ENCODE data around the gene CATSPER2.
"Not testable (repeated sequence)": the region's sequence is repeated elsewhere in the genome, so short reads cannot be mapped to it uniquely, and the experiment has no call there.

The CATSPER2 gene

DNA sequence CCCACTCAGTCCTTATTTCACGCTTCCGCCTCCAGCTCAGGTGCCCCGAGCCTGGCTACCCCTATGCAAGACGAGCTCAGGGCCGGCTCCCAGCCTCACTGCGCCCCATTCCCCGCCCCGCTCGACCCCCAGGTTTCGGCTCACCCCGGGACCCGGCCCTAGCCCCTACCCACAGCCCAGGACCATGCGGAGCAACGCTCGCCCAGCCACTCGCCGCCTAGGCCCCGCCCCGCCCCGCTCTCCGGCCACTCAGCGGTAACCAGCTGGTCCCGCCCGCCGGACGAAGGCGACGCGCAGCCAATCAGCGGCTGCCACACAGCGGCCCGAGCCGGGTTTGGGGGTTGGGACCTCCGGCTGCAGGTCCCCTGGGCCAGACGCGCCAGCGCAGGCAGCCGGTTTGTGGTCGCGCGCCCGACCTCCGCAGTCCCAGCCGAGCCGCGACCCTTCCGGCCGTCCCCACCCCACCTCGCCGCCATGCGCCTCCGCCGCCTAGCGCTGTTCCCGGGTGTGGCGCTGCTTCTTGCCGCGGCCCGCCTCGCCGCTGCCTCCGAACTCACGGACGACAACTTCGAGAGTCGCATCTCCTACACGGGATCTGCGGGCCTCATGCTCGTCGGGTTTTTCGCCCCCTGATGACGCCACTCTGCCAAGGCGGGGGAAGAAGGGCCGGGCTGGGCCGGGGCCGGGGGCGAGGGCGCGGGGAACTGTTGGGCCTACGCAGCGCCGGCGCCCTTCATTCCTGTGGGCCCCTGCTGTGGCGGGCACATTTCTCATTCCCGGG lies at the start of gene CATSPER2:
TSS of gene CATSPER2 (minus strand) at position 196 of the 781 bp plus-strand sequence. CDS start 783 bp downstream, outside the sequence.
- no peak for DNase-seq (ENCODE audit: low spot score)

GRCh38 chr15:43693148-43694022 lies 44.7 kb upstream of the CATSPER2 start, which contains the start of gene CKMT1A:
Gene CKMT1A, plus strand, starts transcription at chr15:43693859. Its CDS starts 192 bp downstream, at chr15:43694051.
- DNase-seq (ENCODE audit: low spot score), result not testable (repeated sequence)

DNA sequence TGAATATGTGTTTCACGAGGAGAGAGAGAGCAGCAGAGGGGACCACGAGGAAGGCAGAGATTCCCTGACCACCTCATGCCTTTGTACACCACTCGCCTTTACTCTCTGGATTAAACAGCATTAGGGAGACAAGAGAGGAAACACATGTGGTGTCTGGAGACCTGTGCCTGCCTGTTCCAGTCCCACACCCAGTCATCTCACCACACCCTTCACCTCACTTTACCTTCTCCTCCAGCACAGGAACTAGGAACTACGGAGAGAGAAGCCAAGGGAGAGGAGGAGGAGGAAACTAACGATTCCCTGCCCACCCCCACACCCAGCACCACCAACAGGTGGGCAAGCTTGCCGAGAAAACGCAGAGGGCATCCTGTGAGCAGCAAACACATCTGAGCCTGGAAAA lies 44.0 kb upstream of the CATSPER2 start:
- DNase-seq (ENCODE audit: low spot score), result not testable (repeated sequence)

DNA sequence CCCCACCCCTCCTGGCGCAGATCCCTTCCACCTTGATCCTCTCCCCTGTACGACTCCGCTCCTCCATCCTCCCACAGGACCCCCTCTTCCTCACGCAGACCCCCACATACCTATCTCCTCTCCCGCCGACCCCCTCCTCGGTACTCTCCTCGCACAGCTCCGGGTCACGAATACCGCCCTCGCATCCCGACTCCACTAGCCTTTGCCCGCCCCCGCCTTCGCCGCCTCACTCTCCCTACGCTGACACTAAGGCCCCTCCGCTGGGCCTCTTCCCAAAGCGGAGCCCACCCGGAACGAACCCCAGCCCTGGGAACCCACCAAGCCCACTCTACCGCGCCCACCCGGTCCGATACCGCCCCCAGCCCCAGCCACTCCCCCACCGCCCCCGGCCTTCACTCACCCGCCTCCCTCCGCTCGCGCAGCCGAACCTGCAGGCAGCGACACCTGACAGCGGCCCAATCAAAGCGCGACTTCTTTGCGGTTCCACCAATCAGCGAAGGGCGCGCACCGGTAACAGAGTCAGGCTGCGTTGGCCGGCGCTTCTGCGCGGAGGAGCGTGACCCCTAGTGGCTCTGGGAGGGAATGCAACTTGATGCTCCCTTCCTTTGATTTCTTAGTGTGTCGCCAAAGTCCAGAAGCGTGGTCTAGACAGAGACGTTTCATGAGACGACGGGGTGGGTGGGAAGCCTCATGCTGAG lies 41.1 kb upstream of the CATSPER2 start:
- not testable (repeated sequence) for DNase-seq (ENCODE audit: low spot score)

- not testable (repeated sequence) for DNase-seq (ENCODE audit: low spot score)
Observed at GRCh38 chr15:43674175-43674574, 25.5 kb upstream of the CATSPER2 start.

- not testable (repeated sequence) for DNase-seq (ENCODE audit: low spot score)
Observed at GRCh38 chr15:43666177-43666576, 17.5 kb upstream of the CATSPER2 start.

GRCh38 chr15:43663333-43663732 lies 14.7 kb upstream of the CATSPER2 start:
- DNase-seq (ENCODE audit: low spot score), result not testable (repeated sequence)

- not testable (repeated sequence) for DNase-seq (ENCODE audit: low spot score)
Observed at GRCh38 chr15:43662293-43662692, 13.6 kb upstream of the CATSPER2 start.

GRCh38 chr15:43659727-43660126 lies 11.1 kb upstream of the CATSPER2 start:
- not testable (repeated sequence) for DNase-seq (ENCODE audit: low spot score)

GRCh38 chr15:43649430-43649926 lies 834 bp upstream of the CATSPER2 start:
- not testable (repeated sequence) for DNase-seq (ENCODE audit: low spot score)

- DNase-seq (ENCODE audit: low spot score), result not testable (repeated sequence)
Observed at GRCh38 chr15:43638464-43639204, 10.0 kb downstream of the CATSPER2 start.

GRCh38 chr15:43626937-43627336 lies 21.7 kb downstream of the CATSPER2 start:
- not testable (repeated sequence) for DNase-seq (ENCODE audit: low spot score)

GRCh38 chr15:43625106-43625505 lies 23.5 kb downstream of the CATSPER2 start:
- no peak for DNase-seq (ENCODE audit: low spot score)

- DNase-seq (ENCODE audit: low spot score), result not testable (repeated sequence)
Observed at GRCh38 chr15:43622068-43622799, 26.4 kb downstream of the CATSPER2 start.

- DNase-seq (ENCODE audit: low spot score), result not testable (repeated sequence)
Observed at GRCh38 chr15:43618700-43619099, 29.9 kb downstream of the CATSPER2 start, which contains the start of gene STRC. Gene STRC, minus strand, starts transcription at chr15:43618800. Its CDS starts 78 bp downstream, at chr15:43618722.

DNA sequence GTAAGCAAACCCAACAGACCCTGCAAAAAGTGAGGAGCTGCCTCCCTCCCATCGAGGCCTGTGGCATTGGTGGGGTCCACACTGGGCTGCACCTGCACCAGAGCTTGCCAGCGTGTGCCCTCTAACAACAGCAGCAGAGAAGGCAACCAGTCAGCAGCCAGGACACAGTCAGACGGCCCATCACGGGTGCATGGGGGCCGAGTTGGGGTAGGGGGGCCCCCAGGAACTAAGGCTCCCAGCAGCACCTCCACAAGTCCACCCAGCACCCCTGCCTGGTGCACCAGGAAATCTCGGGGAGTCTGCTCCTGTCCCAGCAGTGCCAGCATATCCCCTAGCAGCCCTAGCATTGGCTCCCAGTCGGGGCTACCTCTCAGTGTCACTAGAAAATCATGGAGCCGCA lies 30.9 kb downstream of the CATSPER2 start:
- DNase-seq (ENCODE audit: low spot score), result not testable (repeated sequence)

- DNase-seq (ENCODE audit: low spot score), result not testable (repeated sequence)
Observed at GRCh38 chr15:43602233-43602632, 46.4 kb downstream of the CATSPER2 start.

DNA sequence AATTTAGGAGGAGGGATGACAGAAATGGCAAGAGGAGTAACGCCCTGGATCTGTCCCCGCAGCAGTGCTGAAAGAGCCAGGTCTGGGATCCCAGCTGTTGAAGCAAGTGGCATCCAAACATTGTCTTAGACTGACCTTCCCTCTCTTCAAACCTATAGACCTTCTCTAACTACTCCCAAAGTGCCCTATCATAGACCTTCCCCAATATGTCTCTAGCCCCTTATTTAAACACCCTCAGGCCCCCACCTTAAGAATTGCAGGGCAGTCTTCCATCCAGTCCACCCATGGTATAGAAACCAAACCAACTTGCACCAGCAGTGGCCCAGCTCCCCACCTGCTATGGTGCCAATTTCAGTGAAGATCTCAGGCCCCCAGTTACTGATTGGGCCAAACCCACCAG lies 48.4 kb downstream of the CATSPER2 start:
- DNase-seq (ENCODE audit: low spot score), result not testable (repeated sequence)

DNA sequence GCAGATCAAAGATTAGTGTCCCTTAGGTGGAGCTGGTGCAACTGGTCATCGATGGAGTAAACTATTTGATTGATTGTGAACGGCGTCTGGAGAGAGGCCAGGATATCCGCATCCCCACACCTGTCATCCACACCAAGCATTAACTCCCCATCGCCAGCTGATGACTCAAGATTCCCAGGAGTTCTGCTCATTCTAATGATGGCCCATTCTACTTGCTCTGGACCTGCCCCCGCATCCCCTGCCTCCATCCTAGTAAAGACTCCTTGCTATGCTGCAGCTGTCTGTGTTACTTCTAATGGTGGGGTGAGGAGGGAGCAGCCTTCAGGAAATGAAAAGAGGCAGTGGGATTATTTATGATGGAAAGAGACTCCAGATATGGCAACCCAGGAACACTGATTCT lies 49.5 kb downstream of the CATSPER2 start:
- DNase-seq (ENCODE audit: low spot score), result not testable (repeated sequence)
